Erythroblast (primary cell): ENCODE results near the gene GPR42.
"Not testable (repeated sequence)": the region's sequence is repeated elsewhere in the genome, so short reads cannot be mapped to it uniquely, and the experiment has no call there.

Source experiments
- DNase-seq, 2 experiments: peaks; one replicate each; lab custom pipeline; 2025; lab: John Stamatoyannopoulos, UW
- GATA1 ChIP-seq: IDR thresholded peaks from 2 replicates; pipeline ENCODE4 v1.6.1; 2011; ENCODE audit warnings: low read depth, mild to moderate bottlenecking, control low read depth, low read length, moderate library complexity
- POLR2A ChIP-seq: IDR thresholded peaks from 2 replicates; pipeline ENCODE4 v1.6.1; 2011; ENCODE audit warnings: mild to moderate bottlenecking, low read length

Gene GPR42

DNA sequence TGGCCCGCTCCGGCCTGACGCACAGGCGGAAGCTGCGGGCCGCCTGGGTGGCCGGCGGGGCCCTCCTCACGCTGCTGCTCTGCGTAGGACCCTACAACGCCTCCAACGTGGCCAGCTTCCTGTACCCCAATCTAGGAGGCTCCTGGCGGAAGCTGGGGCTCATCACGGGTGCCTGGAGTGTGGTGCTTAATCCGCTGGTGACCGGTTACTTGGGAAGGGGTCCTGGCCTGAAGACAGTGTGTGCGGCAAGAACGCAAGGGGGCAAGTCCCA lies 18.8 kb upstream of the GPR42 start:
- no peak for TF ChIP-seq POLR2A
- TF ChIP-seq GATA1 = no peak
- DNase-seq = no peak

DNA sequence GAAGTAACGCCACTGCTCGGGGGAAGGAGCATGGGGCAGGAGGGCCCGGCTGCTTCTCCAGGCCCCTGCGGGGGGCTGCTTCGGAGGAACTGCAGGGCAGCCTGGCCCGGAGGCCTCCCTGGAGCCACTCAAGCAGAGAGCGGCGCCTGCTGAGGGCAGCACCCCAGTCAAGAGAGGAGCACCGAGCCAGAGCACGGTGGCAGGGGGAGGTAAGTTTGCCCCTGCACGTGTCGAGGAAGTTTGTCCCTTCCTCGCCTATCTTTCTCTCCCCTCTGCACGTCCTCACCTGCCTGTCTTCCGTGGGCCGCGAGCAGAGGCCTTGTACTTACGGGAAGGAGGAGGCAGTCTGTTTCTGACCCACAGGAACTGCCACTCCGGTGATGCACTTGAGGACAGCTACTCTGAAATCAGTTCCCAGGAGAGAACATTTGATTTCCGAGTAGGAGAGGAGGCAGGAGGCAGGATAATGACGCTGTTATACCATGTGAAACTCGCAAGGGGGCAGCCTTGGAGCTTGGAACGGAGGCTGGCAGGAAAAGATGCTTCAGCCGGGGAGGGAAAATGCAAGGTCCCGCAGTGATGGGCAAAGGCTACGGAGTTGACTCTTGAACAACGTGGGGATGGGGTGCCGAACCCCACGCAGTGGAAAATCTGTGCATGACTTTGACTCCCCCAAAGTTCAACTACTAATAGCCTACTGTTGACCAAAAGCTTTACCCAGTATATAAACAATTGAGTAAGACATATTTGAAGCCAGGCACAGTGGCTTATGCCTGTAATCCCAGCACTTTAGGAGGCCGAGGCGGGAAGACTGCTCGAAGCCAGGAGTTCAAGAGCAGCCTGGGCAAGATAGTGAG lies 18.2 kb upstream of the GPR42 start:
- DNase-seq = peak; percentile 66 to 81
- TF ChIP-seq GATA1 (no peak), POLR2A (no peak)

DNA sequence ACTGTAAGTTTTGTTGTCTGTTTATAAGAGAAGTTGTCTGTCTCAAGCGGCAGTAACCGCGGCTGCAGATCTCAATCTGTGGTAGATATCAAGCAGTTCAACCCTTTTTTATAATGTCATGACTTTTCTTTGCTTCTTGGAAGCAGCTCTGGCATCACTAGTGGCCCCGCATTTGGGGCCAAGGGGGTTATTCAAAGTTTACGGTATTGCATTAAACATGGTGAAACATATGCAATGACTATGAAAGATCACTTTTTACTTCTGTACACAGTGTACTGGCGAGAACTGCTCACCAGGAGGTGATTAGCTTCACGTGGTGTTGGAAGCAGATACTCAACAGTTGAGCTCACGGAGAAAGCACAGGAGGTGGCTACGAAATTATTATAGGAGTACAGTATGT lies 17.2 kb upstream of the GPR42 start:
- TF ChIP-seq POLR2A (no peak), GATA1 (no peak)
- DNase-seq = no peak

DNA sequence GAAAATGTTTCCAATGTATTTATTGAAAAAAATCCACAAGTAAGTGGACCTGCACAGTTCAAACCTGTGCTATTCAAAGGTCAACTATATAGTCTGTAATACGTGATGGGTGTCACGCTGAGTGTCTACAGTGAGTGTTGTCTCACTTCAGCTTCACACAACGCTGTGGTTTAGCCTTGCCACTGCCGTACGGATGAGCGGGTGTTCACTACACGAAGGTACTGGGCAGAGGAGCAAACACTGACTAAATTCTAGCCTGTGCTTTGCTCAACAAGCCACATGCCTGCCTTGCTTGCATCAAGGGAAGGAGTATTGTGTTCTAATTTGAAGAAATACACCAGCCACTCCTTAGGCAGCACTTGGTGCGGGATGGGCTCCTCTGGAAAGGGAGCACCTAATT lies 16.0 kb upstream of the GPR42 start:
- DNase-seq = no peak
- TF ChIP-seq POLR2A (no peak), GATA1 (no peak)

DNA sequence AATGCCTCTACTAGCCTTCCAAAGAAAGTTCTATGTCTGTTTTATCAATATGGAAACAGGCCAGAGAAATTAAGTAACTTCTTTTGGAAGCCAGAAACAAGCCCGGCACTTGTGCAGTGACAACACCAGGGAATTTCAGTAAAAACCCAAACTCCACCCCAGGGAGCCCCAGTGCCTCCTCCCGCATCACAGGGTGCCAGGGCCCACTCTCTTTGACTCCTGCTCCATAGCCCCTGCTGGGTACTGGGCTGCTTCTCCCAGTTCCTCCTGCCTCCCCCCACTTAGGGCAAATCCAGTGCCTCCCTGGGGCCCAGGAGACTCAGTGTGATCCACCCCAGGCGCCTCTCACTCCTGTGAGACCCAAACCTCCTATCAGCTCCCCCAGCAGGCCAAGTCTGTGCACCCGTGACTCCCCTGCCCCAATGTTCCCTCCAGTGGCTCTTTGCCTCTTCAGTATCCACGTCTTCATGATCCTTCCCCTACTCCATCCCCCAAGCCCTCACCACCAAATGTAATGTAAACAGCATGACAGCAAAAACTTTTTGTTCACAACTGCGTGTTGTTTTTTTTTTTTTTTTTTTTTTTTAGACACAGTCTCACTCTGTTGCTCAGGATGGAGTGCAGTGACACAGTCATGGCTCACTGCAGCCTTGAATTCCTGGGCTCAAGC lies 14.9 kb upstream of the GPR42 start:
- TF ChIP-seq POLR2A (no peak), GATA1 (no peak)

DNA sequence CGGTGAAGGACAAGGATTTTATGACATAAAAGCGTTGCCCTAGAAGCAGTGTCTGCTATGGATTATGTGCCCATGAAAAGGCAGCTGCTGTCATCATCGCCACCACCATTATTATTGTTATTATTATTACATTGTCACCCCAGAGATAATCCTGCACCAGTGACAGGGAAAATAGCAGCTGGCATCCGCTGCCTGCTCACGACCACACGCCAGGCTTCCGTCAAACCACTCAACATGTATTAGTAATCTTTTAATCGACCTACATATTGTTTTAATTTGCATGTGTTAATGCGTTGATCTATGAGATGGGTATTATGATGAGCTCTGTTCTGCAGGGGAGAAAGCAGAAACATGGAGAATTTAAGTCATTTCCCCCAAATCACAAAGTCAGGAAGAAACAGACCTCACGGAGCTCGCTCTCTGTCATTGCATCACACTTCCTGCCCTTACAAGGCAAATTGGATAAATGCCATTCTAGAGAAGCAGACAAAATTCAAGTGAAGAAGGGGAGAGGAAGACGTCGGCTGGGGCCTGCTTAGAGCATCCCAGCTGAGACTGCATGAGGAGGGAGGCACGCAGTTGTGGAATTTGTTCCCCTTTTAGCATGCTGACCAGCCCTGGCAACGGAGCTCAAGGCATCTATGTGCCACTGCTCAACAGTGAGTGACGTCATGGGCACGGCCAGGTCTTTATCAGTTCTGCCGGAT lies 12.8 kb upstream of the GPR42 start, which contains the start of gene FFAR3:
Gene FFAR3 (plus strand): TSS at position 594 of the 707 bp plus-strand sequence. CDS start 431 bp downstream, outside the sequence.
- DNase-seq = no peak
- TF ChIP-seq GATA1 (no peak), POLR2A (no peak)

More for the DNA sequence above, 14.9 kb upstream of the GPR42 start:
- DNase-seq = no peak

DNA sequence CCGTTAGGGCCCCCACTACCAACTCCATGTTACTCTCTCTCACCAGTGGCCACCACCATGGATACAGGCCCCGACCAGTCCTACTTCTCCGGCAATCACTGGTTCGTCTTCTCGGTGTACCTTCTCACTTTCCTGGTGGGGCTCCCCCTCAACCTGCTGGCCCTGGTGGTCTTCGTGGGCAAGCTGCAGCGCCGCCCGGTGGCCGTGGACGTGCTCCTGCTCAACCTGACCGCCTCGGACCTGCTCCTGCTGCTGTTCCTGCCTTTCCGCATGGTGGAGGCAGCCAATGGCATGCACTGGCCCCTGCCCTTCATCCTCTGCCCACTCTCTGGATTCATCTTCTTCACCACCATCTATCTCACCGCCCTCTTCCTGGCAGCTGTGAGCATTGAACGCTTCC lies 12.0 kb upstream of the GPR42 start:
- not testable (repeated sequence) for DNase-seq

DNA sequence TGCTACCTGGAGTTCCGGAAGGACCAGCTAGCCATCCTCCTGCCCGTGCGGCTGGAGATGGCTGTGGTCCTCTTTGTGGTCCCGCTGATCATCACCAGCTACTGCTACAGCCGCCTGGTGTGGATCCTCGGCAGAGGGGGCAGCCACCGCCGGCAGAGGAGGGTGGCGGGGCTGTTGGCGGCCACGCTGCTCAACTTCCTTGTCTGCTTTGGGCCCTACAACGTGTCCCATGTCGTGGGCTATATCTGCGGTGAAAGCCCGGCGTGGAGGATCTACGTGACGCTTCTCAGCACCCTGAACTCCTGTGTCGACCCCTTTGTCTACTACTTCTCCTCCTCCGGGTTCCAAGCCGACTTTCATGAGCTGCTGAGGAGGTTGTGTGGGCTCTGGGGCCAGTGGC lies 11.5 kb upstream of the GPR42 start:
- DNase-seq = not testable (repeated sequence)

DNA sequence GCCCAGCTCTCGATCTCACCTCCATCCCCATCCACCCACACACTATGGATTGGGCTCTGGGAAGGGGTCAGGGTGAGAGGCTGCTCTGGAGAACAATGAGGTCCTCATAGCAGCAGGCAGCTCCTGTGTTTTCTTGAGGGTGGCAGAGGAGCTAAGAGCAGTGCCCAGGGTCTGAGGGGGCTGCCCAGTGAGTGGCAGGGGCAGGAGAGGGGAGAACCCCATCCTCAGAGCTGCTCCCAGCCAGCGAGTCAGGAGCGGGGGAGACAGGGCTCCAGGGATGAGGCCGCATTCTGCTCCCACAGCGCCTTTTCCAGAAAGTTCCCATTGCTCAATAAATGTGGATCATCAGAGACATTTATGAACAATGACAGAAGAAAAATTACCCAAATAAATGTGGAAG lies 10.8 kb upstream of the GPR42 start:
- not testable (repeated sequence) for DNase-seq

DNA sequence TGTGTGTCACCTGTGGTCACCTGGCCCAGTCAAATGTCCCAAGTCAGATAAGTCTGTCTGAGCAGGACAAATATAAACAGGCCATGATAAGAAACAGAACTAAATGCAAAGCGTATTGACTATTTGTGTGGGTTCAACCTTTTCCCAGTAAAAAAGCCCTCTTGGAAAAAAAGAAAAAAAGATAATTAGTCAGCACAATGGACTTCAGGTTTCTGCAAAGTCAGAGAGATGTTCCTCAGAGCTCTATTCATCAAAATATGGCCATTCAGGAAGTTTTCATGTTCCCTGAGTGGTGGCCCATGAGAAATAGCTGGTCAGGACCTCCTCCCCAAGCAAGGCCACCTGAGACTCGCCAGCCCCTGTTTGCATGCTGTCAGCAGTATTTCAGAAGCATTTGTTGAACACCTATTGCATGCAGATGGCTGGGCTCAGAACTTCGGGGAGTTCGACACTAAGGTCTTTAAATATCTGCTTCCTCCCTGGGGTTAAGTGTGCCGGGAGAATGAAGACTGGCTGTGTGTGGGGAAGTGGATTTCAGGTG lies 9.9 kb upstream of the GPR42 start:
- no peak for DNase-seq
- TF ChIP-seq POLR2A (no peak), GATA1 (no peak)

DNA sequence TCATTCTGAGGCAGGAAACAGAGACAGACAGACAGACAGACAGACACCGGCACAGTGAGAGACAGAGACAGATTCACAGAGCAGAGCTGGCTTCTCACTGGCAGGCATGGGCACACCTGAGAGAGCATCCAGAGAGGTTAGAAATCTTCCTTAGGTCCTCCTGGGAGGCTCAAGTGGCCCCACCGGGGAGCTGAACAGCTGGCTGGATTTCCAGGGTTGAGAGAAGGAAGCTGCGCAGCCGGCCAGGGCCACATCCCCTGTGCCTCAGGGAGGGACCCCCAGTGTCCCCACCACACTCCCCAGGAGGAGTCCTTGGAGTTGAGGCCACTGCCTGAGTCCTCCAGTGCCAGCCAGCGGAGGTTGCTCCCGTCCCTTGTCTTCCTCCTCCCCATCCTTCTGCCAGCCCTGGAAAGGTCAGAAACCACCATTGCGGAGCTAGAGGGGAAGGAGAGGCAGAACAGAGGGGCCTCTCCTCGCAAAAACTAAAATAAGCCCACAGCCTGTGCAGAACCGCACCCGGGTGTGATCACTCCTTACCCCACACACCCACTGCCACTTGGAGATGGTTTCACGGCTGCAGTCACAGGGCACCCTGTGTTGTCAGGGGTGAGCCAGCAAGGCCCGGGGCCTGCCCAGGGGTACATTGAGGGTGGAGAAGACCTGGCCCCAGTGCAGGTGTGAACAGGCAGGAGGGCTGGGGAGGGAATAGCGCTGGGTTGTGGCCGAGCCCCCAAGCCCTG lies 8.4 kb upstream of the GPR42 start:
- TF ChIP-seq GATA1 (no peak), POLR2A (no peak)
- no peak for DNase-seq

DNA sequence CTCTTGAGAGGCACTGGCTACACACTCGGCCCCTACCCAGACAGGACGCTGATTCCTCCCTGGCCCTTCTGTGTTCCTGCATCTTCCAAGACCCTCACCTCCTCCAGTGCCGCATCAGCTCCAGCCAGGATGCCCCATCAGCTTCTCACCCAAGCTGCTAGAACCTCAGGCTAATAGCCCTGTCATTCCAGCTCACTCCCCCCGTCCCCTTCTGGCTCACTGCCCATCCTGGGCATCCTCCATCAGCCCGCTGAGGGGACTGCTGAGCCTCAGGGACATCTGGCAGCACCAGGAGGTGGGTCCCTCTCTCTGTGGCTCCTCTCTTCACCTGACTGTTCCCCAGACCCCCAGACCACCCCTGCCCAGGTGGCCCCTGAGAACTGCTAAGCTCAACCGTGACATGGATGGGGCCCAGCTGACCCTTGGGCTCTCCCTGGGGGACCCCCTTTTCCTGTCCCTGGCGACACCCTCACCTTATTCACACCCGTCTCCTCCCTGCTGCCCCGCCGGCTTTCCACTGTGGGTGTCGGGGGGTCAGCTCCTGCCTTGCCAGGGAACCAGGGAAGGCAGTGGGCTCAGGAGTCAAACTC lies 7.8 kb upstream of the GPR42 start:
- no peak for TF ChIP-seq GATA1
- no peak for TF ChIP-seq POLR2A
- no peak for DNase-seq

DNA sequence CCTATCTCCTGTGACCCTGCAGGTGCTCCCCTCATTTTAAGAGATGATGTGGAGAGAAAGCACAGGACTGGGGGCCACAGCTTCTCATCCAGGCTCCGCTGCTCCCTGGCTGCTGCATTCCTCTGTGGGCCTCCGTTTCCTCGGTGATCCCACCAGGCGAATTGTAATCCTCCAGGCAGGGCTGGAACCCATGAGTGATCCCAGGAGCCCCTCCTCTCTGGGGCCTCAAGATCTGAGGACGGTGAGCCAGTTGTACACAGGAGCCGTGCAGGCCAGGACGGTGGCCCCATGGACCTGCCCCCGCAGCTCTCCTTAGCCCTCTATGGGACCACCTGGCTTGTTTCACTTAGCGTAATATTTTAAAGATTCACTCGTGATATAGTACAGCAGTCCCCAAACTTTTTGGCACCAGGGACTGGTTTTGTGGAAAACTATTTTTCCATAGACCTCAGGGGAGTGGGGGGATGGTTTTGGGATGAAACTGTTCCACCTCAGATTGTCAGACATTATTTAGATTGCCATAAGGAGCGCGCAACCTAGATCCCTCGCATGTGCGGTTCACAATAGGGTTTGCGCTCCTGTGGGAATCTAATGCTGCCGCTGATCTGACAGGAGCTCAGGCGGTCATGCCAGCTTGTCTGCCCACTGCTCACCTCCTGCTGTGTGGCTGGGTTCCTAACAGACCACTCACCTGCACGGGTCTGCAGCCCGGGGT lies 7.0 kb upstream of the GPR42 start:
- TF ChIP-seq GATA1 = no peak
- TF ChIP-seq POLR2A = no peak
- DNase-seq = no peak
